HG02852 (cell line): ENCODE results near the gene FDX2.

ENCODE experiments used
- ATAC-seq: cut with Tn5 transposase; IDR thresholded peaks from one replicate; pipeline ENCODE4 v1.9.1; 2021; ENCODE audit warnings: mild to moderate bottlenecking, moderate library complexity; ENCODE audit not compliant: unreplicated experiment

FDX2 gene

DNA sequence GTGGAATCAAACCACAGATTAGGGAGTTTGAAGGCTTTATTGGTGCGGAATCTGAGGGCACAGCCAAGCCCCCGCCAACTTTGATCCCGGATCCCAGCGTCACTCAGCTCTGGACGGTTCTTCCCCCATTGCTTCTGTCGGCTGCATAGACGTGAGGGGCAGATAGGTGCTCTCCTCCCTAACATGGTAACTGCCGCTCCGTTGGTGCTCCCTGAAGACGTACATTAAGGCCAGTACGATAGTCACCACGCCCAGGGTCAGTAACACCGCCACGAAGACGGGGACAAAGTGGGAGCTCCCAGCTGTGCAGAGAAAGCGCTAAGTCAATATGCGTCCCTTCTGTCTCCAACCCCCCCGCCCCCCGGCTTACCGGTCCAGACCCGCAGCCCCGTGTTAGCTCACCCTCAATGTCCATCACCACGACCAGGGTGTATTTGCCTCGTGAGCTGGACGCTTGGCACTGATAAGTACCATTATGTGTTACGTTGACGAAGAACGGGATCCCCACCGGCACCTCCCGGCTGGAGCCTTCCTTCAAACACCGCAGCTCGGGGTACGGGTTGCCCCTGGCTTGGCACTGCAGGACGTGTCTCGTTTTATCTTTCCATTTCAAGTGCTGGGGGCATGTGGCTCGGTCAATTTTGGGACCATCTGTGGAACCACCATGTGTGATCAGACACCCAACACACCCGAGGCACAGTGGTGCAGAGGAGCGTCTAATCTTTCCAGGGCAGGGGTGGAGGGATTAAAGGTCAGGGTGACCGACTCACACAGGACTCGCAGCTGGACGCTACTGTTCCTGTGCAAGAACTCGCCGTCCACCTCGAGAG lies 18.2 kb upstream of the FDX2 start:
- ATAC-seq: no peak

DNA sequence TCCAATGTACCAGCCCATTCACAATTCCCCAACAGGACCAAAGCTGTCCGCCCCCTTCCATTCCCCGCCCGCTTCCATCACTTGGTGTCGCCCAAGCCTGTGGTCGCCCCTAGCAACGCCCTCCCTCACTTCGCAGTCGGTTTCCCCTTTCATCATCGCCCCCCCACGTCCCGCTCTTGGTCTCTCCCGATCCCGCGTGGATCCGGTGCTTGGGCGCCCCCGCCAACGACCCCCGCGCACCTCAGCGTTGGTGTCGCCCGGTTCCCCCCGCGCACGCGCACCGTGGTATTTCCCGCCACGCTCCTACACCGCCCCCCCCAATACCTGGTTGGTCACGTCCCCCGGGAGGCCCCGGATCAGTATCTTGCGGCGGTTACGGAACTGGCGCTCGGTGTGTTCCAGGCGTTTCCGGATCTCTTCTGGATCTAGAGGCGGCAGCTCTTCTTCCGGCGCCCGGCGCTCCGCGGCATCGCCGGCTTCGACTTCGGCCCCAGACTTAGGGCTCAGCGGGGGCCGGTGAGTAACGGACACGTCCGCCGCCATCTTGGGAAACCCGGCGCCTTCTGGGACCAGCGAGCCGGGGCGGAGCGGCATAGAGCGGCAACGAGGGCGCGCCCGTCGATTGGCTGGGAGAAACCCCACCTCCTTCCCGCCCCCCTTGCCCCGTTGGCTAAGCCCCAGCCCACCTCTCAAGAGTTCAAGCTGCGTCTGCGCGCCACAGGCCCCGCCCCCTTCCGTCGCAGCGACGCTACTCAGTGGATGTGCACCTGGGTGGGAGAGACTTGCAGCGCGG lies 17.3 kb upstream of the FDX2 start, which contains the start of gene RAVER1:
RAVER1 (minus strand) TSS at position 565 of the 793 bp plus-strand sequence; CDS start at position 543, 22 bp downstream.
- ATAC-seq: peak; percentile 84

DNA sequence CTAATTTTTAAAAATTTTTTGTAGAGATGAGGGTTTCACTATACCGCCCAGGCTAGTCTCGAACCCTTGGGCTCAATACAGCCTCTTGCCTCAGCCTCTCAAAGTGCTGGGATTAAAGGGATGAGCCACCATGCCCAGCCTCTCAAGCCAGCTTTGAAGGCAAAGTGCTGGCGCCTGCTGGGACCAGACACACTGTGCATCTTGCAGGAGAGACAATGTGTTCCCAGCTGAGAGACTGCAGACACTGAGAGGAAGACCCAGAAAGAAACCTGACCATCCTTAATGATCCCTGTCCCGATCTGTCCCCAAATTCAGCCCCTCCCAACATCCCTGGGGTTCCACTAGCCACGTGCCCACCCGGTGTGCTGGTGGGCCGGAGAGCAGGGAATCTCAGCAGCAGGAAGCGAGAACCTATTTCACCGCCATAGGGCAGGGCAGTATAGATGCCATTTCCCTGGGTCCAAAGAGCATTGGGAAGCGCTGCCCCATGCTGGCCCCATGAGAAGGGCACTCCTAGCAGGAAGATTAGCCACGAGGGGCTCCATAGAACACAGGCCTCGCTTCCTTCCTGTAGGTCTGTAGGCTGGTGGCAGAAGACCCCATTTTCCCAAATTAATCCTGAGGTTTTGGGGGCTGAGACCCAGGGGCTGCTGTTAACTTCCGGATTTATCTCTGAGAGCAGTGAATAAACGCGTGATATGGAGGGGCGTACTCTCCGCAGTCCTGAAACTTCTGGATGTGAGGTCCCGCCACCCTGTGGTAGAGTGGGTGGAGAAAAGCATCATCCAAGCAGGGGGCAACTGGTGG lies 16.5 kb upstream of the FDX2 start:
- no peak for ATAC-seq

DNA sequence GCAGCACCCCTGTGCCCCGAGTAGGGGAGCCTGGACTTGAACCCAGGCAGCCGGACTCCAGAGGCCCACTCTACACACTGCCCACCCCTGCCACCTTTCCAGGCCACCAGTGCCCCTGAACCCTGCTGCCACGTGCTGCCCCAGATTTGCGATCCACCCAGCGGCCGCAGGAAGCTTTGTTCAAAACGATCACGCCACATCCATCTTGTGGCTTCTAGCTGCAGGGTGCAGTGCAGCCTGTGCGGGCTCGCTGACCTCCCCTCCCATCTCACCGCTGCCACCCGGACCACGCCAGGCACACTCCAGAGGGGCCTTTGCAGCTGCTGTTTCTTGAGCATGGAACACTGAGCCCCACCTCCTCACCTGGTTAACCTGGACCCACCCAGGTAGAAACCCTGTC lies 13.7 kb upstream of the FDX2 start:
- no peak for ATAC-seq

DNA sequence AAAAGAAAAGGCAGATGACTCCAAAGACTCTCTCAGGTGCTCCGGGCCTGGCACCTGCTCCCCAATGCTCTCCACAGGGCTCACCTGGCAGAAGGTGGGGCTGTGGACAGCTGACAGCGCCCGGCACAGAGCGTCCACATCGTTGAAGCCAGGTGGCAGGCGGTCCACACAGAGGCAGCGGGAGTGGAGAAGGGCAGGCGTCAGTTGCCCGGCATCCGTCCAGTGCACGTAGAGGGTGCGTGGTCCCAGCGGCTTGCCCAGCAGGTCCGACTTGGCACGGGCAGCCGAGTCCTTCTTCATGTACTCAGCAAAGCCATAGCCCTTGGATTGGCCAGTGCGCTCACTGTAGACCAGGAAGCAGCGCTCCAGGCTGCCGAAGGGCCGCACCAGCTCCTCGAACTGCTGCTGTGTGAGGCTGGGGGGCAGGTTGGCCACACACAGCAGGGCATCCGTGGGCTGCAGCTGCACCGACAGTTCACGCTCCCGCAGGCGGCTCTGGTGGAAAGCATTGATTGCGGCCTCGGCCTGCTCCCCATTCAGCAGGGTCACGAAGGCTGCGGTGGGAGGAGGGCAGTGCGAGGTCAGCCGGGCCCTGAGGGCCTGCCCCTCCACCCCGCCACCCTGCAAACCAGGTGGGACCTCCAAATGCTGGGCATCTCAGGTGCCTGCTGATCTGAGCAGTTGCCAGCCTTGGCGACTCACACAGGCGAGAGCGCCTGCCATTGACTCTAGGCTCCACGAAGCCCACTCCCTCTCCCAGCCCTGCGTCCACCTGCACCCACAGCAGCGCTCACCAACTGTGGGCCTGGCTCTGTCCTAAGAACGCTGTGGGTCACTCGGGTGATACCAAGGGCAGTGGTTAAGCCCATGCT lies 13.0 kb upstream of the FDX2 start:
- no peak for ATAC-seq

DNA sequence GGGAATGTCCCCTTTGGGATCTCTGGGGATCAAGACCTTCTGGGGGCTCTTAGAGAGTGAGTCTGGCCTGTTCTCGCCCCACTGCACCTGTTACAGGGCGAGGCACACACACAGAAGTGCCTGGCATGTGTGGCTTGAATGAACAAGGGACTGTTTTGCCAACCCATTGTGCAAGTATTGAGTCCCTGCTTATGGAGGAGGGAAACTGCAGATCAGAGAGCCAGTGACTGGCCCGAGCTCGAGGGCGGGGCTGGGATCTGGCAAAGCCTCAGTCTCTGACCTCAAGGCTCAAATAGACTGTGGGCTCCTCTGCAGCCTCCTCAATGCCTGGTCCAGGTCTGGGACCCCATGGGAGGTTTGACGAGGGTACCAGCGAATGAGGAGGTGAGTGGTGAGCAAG lies 12.0 kb upstream of the FDX2 start:
- ATAC-seq: no peak

DNA sequence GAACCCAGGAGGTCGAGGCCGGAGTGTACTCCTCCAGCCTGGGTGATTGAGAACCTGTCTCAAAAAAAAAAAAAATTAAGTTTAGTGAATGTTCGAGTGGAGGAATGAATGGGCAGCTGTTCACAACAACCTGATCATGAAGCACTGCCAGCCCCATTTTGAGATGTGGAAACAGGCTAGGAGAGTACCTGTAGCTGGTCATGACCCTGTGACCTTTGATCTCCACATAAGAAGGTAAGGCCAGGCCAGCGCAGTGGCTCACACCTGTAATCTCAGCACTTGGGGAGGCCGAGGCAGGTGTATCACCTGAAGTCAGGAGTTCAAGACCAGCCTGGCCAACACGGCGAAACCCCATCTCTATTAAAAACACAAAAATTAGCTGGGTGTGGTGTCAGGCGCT lies 9.9 kb upstream of the FDX2 start:
- no peak for ATAC-seq

DNA sequence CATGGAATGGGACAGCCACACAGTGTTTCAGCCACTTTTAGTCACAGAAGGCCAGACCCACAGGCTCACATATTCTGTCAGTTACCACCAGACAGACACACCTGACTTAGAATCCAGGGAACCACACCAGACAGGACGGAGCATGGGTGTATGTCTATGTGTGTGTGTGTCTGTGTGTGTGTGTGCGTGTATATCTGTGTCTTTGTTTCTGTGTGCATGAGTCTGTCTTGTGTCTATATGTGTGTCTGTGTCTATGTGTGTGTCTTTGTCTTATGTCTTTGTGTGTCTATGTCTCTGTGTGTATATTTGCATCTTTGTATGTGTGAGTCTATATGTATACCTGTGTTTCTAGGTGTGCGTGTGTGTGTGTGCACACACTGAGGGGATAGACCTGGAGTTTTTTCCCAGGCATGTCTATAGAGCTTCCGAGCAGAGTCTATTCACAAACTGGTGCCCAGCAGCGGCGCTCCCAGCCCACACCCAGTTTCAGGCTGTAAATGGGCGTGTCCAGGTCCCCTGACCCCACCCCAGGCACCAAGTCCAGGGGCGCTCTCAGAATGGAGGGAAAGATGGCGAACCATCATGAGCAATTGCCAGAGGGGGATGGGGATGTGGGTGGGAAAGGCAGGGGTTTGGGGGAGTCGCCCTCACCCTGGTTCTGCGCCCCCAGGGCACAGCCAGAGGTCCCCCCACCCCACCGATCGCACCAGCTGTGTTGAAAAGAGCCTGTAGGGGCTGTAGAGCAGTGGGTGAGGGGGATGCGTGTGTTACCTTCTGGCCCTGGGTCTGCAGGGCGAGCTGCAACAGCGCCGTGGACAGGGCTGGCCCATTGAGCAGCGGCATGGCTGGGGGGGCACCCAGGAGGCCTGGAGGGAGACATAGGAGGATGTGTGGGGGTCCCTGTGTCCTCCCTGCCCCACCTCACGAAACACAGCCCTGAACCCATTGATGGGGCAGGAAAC lies 6.3 kb upstream of the FDX2 start:
- no peak for ATAC-seq

DNA sequence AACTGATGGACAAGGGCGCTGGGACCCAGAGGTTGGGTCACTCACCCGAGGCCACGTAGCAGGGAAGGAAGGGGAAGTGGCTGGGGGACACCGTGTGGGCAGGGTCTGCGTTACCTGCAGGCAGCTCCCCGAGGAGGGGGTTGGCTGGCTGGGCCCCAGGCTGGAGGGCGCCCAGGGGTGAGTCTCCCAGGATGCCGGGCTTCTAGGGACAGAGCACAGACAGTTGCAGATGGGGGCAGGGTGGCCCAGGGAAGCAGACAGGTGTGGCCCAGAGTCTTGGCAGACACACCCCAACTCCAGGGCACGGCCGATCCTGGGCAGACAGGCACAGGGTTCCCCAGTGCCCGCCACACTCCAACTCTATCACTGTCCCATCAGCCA lies 5.6 kb upstream of the FDX2 start:
- ATAC-seq: no peak

DNA sequence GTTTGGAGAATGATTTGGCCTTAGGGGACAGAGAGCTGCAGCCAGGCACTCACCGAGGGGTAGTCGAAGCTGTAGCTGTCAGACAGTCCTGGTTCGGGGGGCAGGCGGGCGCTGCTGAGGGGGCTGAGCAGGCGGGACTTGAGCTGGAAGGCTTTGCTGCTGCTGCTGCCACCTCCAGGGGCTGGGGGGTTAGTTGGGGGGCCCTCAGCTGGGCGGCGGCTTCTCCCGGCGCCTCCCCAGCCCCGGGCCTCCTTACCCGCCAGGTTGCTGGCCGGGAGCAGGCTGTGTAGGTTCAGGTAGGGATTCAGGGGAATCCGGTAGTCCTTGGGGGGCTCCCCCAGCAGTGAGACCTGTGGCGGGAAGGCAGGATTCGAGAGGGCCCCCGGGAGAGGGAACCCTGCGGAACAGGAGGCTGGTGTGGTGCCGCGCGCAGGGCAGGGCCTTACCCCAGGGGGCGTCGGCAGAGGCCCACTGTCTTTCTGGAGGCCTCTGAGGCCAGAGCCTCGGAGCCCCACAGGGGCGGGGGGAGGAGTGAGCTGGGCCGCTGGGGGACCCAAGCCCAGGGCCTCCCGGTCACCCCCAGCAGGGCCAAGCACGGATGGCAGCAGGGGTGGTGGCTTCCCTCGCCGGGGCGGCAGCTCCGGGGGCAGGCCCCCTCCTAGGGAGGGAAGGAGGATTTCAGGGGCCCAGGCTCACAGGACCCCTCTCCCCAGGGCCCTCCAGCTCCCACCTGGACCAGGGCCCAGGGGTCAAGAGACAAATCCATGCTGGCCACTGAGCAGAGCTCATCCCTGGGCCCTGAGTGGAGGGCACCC lies 5.0 kb upstream of the FDX2 start:
- ATAC-seq: no peak

DNA sequence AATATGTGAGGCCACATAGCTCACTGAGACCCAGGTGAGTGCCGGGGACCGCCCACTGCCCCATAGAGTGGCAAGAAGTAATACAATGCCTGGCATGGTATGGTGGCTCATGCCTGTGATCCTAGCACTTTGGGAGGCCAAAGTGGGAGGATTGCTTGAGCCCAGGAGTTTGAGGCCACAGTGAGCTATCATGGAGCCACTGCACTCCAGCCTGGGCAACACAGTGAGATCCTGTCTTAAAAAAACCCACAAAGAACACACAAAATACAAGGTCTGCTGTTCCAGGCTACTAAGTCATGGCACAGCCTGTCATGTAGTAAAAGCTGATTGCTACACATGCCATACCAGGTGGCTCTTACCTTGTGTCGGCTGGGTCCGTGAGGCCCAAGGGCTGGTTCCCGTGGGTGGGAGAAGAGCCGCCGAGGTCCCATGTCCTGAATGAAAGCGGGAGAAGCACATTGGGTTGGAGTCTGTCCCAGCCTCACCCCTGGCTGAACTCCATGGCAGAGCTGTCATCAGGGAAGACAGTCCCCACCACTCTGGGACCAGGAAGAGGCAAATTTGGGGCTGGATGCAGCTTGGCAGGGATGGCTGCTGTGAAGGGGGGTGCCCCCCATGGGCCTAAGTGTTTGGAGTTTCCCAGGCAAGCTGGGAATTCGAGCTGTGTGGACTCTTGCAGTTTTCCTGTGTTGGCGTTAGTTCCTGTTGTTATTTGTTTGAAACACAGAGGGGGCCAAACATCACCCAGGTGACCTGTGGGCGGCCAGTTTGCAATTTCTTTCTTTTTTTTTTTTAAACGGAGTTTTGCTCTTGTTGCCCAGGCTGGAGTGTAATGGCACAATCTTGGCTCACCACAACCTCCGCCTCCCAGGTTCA lies 3.2 kb upstream of the FDX2 start:
- no peak for ATAC-seq

DNA sequence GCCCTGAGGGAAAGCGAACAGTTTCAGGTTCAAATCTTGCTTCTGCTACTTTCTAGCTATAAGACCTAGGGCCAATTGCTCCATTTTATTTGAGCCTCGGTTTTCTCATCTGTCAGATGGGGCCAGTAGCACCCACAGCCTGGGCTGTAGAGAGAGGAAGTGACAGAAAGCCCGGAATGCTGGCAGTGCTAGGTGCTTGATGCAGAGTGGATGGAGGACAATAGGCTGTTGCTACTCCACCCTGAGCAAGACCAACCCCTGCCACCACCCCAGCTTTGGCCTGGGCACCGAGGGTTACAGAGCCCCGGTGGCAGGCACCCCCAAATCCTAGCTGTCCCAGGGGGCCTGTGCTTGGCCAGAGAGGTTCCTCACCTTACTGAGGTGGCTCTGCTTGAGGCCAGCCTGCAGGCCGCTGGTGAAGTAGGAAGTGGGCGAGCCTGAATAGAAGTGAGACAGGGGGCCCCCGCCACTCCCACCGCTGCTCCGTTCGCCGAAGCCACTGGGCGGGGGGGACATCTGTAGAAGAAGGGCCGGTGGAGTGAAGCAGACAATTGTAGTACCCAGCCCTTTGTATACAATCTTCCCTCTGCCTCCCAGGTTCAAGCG lies 2.1 kb upstream of the FDX2 start:
- no peak for ATAC-seq

DNA sequence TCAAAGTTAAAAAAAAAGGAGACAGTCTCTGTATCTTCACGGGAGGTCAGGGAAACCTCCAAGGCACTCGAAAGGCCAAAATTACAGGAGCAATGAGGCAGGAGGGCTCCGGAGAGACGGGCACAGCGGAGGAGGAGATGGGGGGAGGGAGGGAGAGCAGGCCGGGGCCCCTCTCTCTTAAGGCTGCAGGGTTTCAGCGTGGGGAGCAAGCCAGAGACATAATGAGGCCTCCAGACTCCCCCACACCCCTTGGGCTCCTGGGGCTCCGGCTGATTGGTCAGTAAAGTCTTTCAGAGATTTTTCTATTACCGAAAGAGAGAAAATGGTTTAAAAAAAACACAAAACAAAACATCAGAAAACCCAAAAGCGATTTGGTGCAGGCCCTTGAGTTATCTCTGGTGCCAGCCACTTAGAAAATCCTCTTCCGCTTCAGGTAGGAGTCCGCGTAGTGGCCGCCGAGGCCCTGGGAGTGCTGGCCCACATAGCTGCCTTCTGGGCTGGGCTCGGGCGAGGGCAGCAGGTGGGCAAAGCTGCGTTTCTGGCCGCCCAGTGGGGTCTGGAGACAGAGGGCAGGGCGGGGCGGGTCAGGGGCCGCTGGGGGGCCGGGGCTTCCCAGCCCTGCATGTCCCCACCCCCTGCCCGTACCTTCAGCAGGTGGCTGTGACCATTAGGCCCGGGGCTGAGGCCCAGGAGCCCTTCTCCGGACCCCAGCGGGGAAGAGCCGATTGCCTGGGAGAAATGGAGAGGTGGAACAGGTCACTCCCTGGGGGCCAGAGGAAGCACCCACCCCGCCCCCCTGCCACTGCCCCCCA lies 1.4 kb upstream of the FDX2 start:
- ATAC-seq: no peak

DNA sequence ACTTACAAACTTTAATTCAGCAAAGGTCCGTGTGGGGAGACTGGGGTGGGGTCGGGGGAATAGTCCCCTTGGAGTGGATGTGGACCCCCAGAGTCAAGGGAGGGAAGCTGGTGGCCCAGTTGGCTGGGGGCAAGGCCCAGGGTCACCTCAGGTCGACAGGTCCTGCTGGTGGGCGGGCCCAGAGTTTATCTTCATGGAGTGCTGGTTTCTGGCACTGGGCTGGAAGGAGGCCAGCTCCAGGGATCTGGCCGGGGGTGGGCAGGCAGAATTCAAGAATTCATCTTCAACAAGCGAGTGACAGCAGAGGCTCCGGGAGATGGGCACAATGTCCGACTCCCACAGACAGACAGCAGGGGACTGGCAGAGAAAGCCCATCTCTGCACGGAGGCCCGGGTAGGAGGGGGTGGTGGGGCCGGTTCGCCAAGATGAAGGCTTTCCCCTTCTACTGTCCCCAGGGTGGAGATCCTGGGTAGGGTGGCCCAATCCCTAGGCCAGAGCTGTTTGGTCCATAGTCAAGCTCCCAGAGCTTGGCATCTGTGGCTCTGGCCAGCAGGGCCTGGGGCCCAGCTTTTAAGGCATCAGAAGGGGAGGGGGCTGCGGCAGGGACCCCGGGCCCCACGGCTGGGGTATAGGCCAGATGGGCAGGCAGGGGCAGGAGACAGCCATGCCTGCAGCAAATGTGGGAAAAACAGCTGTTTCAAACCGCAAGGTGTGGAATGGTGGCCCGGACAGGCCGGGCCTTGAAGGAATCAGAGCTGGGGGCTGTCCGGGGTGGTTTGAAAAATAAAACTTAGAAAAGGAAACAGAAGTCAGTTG lies 622 bp upstream of the FDX2 start:
- ATAC-seq: no peak

DNA sequence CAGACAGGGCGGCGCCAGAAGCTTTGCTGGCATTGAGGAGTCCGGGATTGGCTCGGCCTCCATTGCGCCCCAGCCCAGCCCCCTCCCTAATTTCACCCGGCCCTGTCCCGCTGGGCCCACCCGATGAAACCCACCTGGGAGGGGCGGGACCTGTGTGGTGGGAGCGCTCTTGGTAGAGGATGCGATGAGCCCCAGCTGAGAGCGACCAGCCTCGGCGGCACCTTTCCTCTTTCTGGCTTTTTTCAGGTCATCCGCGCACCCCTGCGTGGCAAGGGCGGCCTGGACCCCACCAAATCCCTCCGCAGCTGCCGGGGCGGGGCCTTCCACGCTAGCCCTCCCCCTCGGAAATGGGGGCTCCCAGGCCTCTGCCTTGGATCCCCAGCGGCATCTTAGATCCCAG lies 6.4 kb downstream of the FDX2 start, which contains the start of gene ZGLP1:
ZGLP1 (minus strand) TSS at position 393 of the 400 bp plus-strand sequence.
- no peak for ATAC-seq
